ENCODE results near the gene PCSK5.
A peak's percentile ranks its signal among the peaks of the same experiment; 100 is the strongest.

PCSK5 gene

GRCh38 chr9:75988663-75989062 lies 98.2 kb downstream of the PCSK5 start:
- H4K8ac ChIP-seq (ENCODE audit: low read length), result no peak overlapping the region

GRCh38 chr9:75990156-75990555 lies 99.7 kb downstream of the PCSK5 start:
- Histone ChIP-seq H3K27me3 (ENCODE audit: control insufficient read depth in 1 of 2, insufficient read depth in 1 of 2, low read length in 2 of 2) (no peaks in the 10 kb centered on the region), H2BK12ac (ENCODE audit: low read length in 2 of 2) (no peak overlapping the region), H3K4ac (ENCODE audit: low read depth in 1 of 2, low read length in 2 of 2) (no peak overlapping the region), H2AK5ac (ENCODE audit: low read length, severe bottlenecking) (peak overlapping the region; percentile 13), H2BK5ac (ENCODE audit: low read depth, low read length, poor library complexity, severe bottlenecking) (no peak overlapping the region), H3K4me3 (ENCODE audit: insufficient read depth in 1 of 2, low read depth in 1 of 2, low read length in 2 of 2) (no peak overlapping the region), H3K18ac (ENCODE audit: low read depth in 1 of 2, low read length in 2 of 2) (no peak overlapping the region), H4K91ac (ENCODE audit: low read length) (no peak overlapping the region), H3K27ac (ENCODE audit: low read length, poor library complexity, severe bottlenecking) (no peak overlapping the region), H2BK120ac (ENCODE audit: low read depth, low read length) (no peak overlapping the region), H3K14ac (ENCODE audit: low read length in 2 of 2) (no peak overlapping the region), H3K4me1 (ENCODE audit: control insufficient read depth, insufficient read depth, low read depth, low read length) (no peaks in the 10 kb centered on the region), H3K9me3 (ENCODE audit: control insufficient read depth, low read length) (no peaks in the 10 kb centered on the region), H3K23ac (ENCODE audit: low read length in 2 of 2) (no peak overlapping the region), H4K8ac (ENCODE audit: low read length) (no peak overlapping the region), H2BK15ac (ENCODE audit: low read depth, poor library complexity, severe bottlenecking) (no peak overlapping the region), H3K36me3 (ENCODE audit: control insufficient read depth in 1 of 2, insufficient read depth in 2 of 2, low read depth in 1 of 2, low read length in 2 of 2) (no peaks in the 10 kb centered on the region), H3K4me2 (ENCODE audit: low read length, poor library complexity, severe bottlenecking) (no peak overlapping the region), H3K79me1 (replicated peaks; ENCODE audit: low read length, poor library complexity, severe bottlenecking) (no peaks in the 10 kb centered on the region), H3K9ac (ENCODE audit: low read length) (no peak overlapping the region), H2AFZ (ENCODE audit: low read depth, low read length) (no peak overlapping the region)
- 97% methylated on average over 5 of the region's 5 CpGs for WGBS
- DNase-seq, result no peak

More at GRCh38 chr9:75988663-75989062, 98.2 kb downstream of the PCSK5 start:
- H3K23ac ChIP-seq (ENCODE audit: low read length in 2 of 2), result no peak overlapping the region
- H3K36me3 ChIP-seq (ENCODE audit: control insufficient read depth in 1 of 2, insufficient read depth in 2 of 2, low read depth in 1 of 2, low read length in 2 of 2), result no peaks in the 10 kb centered on the region
- H2BK12ac ChIP-seq (ENCODE audit: low read length in 2 of 2), result no peak overlapping the region
- H2BK15ac ChIP-seq (ENCODE audit: low read depth, poor library complexity, severe bottlenecking), result no peak overlapping the region
- no peak overlapping the region for H3K4me3 ChIP-seq (ENCODE audit: insufficient read depth in 1 of 2, low read depth in 1 of 2, low read length in 2 of 2)
- H3K79me1 ChIP-seq (replicated peaks; ENCODE audit: low read length, poor library complexity, severe bottlenecking), result no peaks in the 10 kb centered on the region
- H3K27ac ChIP-seq (ENCODE audit: low read length, poor library complexity, severe bottlenecking), result no peak overlapping the region
- WGBS, result 86% methylated on average over 2 of the region's 2 CpGs
- H3K14ac ChIP-seq (ENCODE audit: low read length in 2 of 2), result no peak overlapping the region
- H2BK5ac ChIP-seq (ENCODE audit: low read depth, low read length, poor library complexity, severe bottlenecking), result no peak overlapping the region
- H3K27me3 ChIP-seq (ENCODE audit: control insufficient read depth in 1 of 2, insufficient read depth in 1 of 2, low read length in 2 of 2), result no peaks in the 10 kb centered on the region
- no peak overlapping the region for H2AK5ac ChIP-seq (ENCODE audit: low read length, severe bottlenecking)
- H2AFZ ChIP-seq (ENCODE audit: low read depth, low read length), result no peak overlapping the region
- H3K9ac ChIP-seq (ENCODE audit: low read length), result no peak overlapping the region
- H3K9me3 ChIP-seq (ENCODE audit: control insufficient read depth, low read length), result no peaks in the 10 kb centered on the region
- DNase-seq, result no peak
- no peak overlapping the region for H4K91ac ChIP-seq (ENCODE audit: low read length)
- no peak overlapping the region for H2BK120ac ChIP-seq (ENCODE audit: low read depth, low read length)
- H3K4me2 ChIP-seq (ENCODE audit: low read length, poor library complexity, severe bottlenecking), result no peak overlapping the region
- no peak overlapping the region for H3K18ac ChIP-seq (ENCODE audit: low read depth in 1 of 2, low read length in 2 of 2)
- H3K4ac ChIP-seq (ENCODE audit: low read depth in 1 of 2, low read length in 2 of 2), result no peak overlapping the region
- H3K4me1 ChIP-seq (ENCODE audit: control insufficient read depth, insufficient read depth, low read depth, low read length), result no peaks in the 10 kb centered on the region

- Histone ChIP-seq H3K27ac (ENCODE audit: low read length, poor library complexity, severe bottlenecking) (no peak overlapping the region), H2AFZ (ENCODE audit: low read depth, low read length) (no peak overlapping the region), H3K36me3 (ENCODE audit: control insufficient read depth in 1 of 2, insufficient read depth in 2 of 2, low read depth in 1 of 2, low read length in 2 of 2) (no peaks in the 10 kb centered on the region)
Observed at GRCh38 chr9:75990576-75991304, 100.3 kb downstream of the PCSK5 start.

GRCh38 chr9:75992482-75993206 lies 102.2 kb downstream of the PCSK5 start:
- Histone ChIP-seq H4K91ac (ENCODE audit: low read length) (no peak overlapping the region), H4K8ac (ENCODE audit: low read length) (no peak overlapping the region), H2BK120ac (ENCODE audit: low read depth, low read length) (no peak overlapping the region), H3K4ac (ENCODE audit: low read depth in 1 of 2, low read length in 2 of 2) (no peak overlapping the region), H2BK12ac (ENCODE audit: low read length in 2 of 2) (no peak overlapping the region), H3K4me3 (ENCODE audit: insufficient read depth in 1 of 2, low read depth in 1 of 2, low read length in 2 of 2) (no peak overlapping the region), H3K9me3 (ENCODE audit: control insufficient read depth, low read length) (no peaks in the 10 kb centered on the region), H3K18ac (ENCODE audit: low read depth in 1 of 2, low read length in 2 of 2) (peak overlapping the region in 1 of 2 experiments; percentile 34), H3K4me1 (ENCODE audit: control insufficient read depth, insufficient read depth, low read depth, low read length) (no peaks in the 10 kb centered on the region), H3K27me3 (ENCODE audit: control insufficient read depth in 1 of 2, insufficient read depth in 1 of 2, low read length in 2 of 2) (no peaks in the 10 kb centered on the region), H3K23ac (ENCODE audit: low read length in 2 of 2) (no peak overlapping the region), H3K27ac (ENCODE audit: low read length, poor library complexity, severe bottlenecking) (no peak overlapping the region), H2AK5ac (ENCODE audit: low read length, severe bottlenecking) (no peak overlapping the region), H2BK15ac (ENCODE audit: low read depth, poor library complexity, severe bottlenecking) (no peak overlapping the region), H3K36me3 (ENCODE audit: control insufficient read depth in 1 of 2, insufficient read depth in 2 of 2, low read depth in 1 of 2, low read length in 2 of 2) (no peaks in the 10 kb centered on the region), H2BK5ac (ENCODE audit: low read depth, low read length, poor library complexity, severe bottlenecking) (no peak overlapping the region), H3K14ac (ENCODE audit: low read length in 2 of 2) (no peak overlapping the region), H3K9ac (ENCODE audit: low read length) (no peak overlapping the region), H2AFZ (ENCODE audit: low read depth, low read length) (no peak overlapping the region), H3K4me2 (ENCODE audit: low read length, poor library complexity, severe bottlenecking) (no peak overlapping the region), H3K79me1 (replicated peaks; ENCODE audit: low read length, poor library complexity, severe bottlenecking) (no peaks in the 10 kb centered on the region)
- 97% methylated on average over 7 of the region's 8 CpGs for WGBS
- no peak for DNase-seq

More at GRCh38 chr9:75990576-75991304, 100.3 kb downstream of the PCSK5 start:
- no peak overlapping the region for H2AK5ac ChIP-seq (ENCODE audit: low read length, severe bottlenecking)
- 90% methylated on average over 6 of the region's 6 CpGs for WGBS
- no peak overlapping the region for H3K4ac ChIP-seq (ENCODE audit: low read depth in 1 of 2, low read length in 2 of 2)
- H2BK15ac ChIP-seq (ENCODE audit: low read depth, poor library complexity, severe bottlenecking), result no peak overlapping the region
- no peak overlapping the region for H4K91ac ChIP-seq (ENCODE audit: low read length)
- no peak overlapping the region for H3K9ac ChIP-seq (ENCODE audit: low read length)
- no peak overlapping the region for H4K8ac ChIP-seq (ENCODE audit: low read length)
- no peak overlapping the region for H3K4me3 ChIP-seq (ENCODE audit: insufficient read depth in 1 of 2, low read depth in 1 of 2, low read length in 2 of 2)
- H3K79me1 ChIP-seq (replicated peaks; ENCODE audit: low read length, poor library complexity, severe bottlenecking), result no peaks in the 10 kb centered on the region
- H3K9me3 ChIP-seq (ENCODE audit: control insufficient read depth, low read length), result no peaks in the 10 kb centered on the region
- H3K27me3 ChIP-seq (ENCODE audit: control insufficient read depth in 1 of 2, insufficient read depth in 1 of 2, low read length in 2 of 2), result no peaks in the 10 kb centered on the region
- no peak overlapping the region for H3K14ac ChIP-seq (ENCODE audit: low read length in 2 of 2)
- no peak overlapping the region for H2BK12ac ChIP-seq (ENCODE audit: low read length in 2 of 2)
- H2BK120ac ChIP-seq (ENCODE audit: low read depth, low read length), result no peak overlapping the region
- no peak for DNase-seq
- H2BK5ac ChIP-seq (ENCODE audit: low read depth, low read length, poor library complexity, severe bottlenecking), result no peak overlapping the region
- no peaks in the 10 kb centered on the region for H3K4me1 ChIP-seq (ENCODE audit: control insufficient read depth, insufficient read depth, low read depth, low read length)
- no peak overlapping the region for H3K4me2 ChIP-seq (ENCODE audit: low read length, poor library complexity, severe bottlenecking)
- no peak overlapping the region for H3K23ac ChIP-seq (ENCODE audit: low read length in 2 of 2)
- H3K18ac ChIP-seq (ENCODE audit: low read depth in 1 of 2, low read length in 2 of 2), result no peak overlapping the region
